ENCODE measurements around the gene PTMA.
"Not testable (repeated sequence)": the region's sequence is repeated elsewhere in the genome, so short reads cannot be mapped to it uniquely, and the experiment has no call there.

PTMA gene

GRCh38 chr2:231701456-231702373 lies 6.6 kb upstream of the PTMA start:
- no peak for DNase-seq

DNA sequence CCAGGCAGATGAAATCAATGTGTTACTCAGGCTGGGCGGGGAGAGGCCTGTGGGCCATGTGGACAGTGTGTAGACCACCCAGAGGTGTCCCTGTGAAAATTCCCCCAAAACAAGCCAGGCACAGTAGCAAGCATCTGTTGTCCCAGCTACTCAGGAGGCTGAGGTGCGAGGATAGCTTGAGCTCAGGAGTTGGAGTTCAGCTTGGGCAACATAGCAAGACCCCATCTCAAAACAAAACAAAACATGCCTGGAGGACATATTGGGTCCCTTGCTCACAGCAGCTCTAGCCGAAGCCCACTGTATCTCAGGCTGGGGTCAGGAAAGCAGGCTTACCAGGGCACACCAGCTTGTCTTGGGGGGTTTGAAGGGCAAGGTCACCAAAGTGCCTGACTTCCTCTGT lies 4.3 kb upstream of the PTMA start:
- DNase-seq: no peak

GRCh38 chr2:231706731-231707624 lies 1.3 kb upstream of the PTMA start:
- peak; percentile 98 for DNase-seq

DNA sequence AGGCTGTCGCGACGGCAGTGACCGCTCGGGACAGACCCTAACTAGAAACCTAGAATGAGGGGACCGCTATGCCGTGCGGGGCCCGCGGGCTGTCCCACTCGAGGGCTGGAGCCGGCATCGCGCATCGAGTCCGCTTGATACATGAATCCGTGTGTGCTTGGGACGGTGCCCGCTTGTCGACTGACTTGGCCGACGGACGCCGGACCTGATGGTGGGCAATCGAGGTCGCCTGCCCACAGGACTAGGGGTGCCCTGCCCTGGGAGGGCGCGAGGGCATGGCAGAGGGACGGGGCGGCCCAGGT lies 749 bp upstream of the PTMA start:
- DNase-seq: no peak

DNA sequence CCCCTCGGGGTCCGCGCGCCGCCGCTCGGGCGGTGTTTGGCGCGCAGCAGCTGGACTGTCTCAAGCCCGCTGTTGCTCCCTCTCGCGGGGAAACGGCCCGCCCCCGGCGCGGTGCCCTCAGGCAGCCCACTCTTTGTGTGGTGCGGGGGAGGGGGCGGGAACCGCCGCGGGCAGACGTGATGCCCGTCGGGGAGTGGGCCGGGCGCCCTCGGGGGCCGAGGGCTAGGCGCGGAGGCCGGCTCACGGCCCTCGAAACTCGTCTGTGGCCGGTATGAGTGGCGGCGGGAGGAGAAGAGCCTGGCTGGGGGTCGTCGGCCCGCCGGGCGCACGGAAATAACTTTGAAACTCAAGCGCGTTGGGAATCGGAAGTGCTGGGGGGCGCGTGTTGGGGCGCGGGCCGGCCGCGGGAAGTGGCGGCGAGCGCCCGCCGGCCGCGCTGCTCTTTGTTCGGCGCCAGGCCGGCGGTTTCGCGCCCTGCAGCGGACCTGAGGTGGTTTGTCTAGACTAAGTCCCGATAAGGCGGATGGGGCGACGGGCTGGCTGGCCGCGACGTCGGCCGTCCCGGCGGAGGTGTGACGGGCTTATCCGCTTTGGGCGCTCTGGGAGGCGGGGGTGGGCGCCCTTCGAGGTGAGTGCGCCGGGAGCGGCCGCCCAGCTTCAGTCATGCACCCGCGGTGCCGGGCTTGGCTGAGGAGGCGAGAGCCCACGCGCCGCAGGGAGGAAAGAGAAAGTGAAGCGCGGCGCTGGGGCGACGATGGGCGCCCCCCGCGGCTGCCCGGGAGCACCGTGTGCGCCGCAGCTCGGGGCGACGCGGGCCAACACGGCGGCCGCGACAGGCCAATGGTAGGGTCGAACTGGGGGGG lies 679 bp downstream of the PTMA start:
- peak; percentile 71 for DNase-seq

GRCh38 chr2:231709636-231709980 lies 1.3 kb downstream of the PTMA start:
- peak; percentile 56 for DNase-seq

- peak; percentile 88 for DNase-seq
Measured at GRCh38 chr2:231709981-231710798, 1.9 kb downstream of the PTMA start.

DNA sequence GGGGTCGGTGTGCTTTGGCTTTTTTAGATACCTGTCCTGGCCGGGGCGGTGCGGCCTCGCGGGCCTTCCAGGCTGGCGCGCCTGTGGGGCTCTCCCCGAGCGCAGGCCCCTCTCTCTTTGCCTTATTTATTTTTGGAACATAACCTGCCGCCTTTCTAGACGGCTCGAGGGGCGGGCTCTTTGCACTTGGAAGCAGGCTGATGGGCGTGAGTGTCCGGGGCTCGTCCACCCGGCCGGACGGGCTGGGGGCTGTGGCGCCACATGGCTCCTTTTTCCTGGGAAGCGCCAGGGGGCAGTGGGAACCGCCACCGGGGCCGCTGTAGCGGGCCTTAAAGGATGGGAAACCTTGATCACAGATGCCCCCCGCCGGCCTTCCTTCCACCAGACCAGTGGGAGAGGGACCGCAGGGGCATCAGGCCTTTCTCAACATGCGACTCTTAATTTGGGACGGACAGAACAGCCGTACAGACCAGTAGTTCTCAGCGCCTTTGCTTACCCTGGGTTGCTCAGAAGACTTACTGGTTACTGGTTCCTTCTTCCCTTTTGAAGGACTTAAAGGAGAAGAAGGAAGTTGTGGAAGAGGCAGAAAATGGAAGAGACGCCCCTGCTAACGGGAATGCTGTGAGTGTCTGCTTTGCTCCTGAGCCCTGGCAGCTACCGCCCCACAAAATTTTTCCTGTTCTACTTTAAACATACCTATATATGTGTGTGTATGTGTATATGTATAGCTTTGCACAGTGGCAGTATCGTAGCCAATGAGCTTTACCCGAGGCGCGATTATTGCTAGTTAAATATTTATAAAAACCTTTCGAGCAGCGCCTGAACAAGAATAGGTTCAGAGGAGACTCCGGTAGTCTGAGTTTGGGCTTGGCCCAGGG lies 2.7 kb downstream of the PTMA start:
- DNase-seq: peak; percentile 33

DNA sequence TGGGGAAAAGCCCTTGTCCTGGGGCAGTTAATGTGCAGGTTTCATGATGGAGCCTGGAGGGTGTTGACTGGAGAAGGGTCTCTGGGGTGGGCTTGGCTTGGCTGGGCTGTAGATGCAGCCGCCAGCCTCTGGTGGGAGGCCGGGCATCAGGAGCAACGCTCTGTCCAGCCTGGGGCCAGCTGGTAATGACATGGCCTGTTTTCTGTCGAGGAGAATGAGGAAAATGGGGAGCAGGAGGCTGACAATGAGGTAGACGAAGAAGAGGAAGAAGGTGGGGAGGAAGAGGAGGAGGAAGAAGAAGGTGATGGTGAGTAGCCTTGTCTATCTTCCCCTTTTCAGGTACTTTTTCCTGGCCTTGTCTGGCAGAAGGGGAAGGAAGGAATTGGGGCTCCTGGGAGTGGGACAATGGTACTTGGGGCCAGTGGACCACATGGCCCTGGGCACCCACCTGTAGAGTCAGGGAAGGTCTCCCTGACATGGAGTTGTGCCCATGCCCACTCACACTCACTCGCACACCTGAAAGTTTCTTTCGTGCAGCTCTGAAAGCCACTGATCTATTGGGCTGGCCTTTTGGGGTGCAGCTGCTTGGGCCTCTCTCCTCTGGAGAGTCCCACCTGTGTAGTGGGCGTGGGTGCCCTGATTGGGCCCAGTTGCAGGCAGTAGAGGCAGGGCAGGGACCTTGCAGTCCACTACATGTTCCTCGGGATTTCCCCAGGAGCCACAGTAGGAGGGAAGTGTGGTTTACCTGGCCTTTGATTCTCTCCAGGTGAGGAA lies 3.5 kb downstream of the PTMA start:
- DNase-seq: no peak

DNA sequence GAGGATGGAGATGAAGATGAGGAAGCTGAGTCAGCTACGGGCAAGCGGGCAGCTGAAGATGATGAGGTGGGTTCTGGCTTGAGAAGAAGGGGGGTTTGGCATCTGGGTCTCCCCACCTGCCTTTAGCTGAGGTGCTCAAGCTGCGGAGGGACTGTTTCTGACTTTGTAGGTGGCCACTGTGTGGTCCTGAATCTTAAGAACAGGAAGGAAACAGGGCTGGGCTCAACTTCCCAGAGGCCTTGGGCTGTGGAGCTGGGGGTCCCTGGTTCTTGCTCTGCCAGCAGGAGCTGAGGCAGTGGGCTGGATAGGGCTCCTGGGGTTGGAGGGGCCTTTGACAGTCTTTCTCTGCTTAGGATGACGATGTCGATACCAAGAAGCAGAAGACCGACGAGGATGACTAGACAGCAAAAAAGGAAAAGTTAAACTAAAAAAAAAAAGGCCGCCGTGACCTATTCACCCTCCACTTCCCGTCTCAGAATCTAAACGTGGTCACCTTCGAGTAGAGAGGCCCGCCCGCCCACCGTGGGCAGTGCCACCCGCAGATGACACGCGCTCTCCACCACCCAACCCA lies 4.2 kb downstream of the PTMA start:
- peak; percentile 58 for DNase-seq

DNA sequence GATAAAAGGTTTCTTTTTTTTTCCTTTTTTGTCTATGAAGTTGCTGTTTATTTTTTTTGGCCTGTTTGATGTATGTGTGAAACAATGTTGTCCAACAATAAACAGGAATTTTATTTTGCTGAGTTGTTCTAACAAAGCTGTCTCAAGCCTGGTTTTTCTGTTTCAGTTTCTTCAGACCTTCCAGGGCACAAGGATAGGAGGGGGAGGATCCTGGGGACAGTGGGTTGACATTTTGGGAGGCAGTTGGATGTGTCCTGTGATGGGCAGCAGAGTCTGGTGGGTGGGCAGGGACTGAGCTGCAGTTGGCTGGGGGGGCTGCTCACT lies 5.0 kb downstream of the PTMA start:
- not testable (repeated sequence) for DNase-seq

DNA sequence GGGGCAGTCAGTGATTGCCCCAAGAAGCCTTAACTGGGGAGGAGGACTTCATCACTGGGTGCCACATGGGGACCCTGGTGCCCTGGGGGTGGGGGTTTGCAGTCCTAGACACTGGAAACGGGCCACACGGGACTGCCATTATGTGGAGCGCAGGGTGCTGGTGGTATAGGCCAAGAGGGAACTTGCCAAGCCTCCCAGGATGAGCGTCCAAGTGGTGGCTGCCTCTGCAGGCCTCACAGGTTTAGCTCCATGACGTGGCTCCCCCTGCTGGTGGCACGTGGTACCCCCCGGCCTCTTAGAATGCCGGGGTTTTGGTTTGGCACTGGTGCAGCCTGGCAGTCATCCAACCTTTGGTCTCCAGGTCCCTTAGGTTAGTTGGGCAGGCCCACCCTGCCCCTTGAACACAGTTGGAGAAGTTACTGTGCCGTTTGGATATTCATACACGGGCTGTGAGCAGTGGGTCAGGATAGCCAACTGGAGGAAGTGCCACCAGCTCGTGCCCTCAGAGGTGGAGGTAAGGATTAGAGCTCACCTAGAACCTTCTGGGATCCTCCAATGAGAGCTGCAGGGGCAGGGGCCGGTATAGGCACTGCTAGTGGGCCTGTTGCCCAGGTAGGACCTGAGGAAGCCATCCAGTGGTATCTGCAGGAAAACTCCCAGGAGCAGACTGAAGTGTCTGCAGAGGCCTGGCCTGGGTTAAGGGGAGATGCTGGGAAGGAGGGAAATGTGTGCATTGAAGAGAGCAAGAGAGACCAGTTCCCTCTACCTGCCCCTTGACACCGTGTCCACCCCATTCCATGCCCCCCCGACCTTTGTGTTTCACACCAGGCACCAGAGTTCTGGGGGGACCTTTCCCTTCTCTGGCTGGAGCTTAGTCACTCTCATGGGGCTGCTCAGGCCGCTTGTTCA lies 5.7 kb downstream of the PTMA start:
- peak; percentile 91 for DNase-seq

- DNase-seq: peak; percentile 85
Measured at GRCh38 chr2:231714639-231715498, 6.5 kb downstream of the PTMA start.

DNA sequence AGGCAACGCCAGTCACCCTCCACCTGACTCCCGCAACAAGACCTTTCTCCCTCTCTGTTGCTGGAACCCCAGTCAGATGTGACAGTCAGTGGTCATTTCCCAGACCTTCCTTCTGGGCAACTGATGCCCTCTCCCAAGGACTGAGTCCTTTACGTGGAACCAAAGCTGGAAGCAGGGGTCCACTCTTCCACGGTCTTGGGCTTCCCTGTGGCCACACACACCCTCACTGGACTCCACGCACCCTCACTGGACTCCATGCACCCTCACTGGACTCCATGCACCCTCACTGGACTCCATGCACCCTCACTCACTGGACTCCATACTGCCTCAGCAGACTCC lies 7.1 kb downstream of the PTMA start:
- no peak for DNase-seq

- DNase-seq: peak; percentile 25
Measured at GRCh38 chr2:231715988-231716616, 7.8 kb downstream of the PTMA start.

- DNase-seq: peak; percentile 22
Measured at GRCh38 chr2:231716666-231717280, 8.4 kb downstream of the PTMA start.
